Right lobe of liver (tissue), 4 donors: Measurements from ENCODE around the gene TBPL1.

Experiments
- CTCF ChIP-seq, 4 donors: fragments of 200-600 bp in 3 of 4; fragments of 450-650 bp in 1 of 4; IDR thresholded peaks; one replicate each; pipeline versions ENCODE4 v1.5.1 to v1.8.0; 2016 to 2022; ENCODE audit warnings: antibody characterized with exemption in 4 of 4, mild to moderate bottlenecking in 2 of 4
- POLR2A ChIP-seq: fragments of 450-650 bp; IDR thresholded peaks from one replicate; pipeline ENCODE4 v1.6.1; 2017; ENCODE audit warnings: antibody characterized with exemption, mild to moderate bottlenecking
- donor health status: DM: no; HTN: no; CAD: no.
- donor health status: DM: no; HTN: no; CAD: no.
- donor health status: DM: no; HTN: yes; CAD: no.

GRCh38 chr6:133977983-133978895 is 25.2 kb downstream of the TBPL1 start:
- TF ChIP-seq CTCF (IDR thresholded peaks at IDR 0.05) = no peak
- TF ChIP-seq POLR2A = no peak
